Measurements from ENCODE around the gene SGO1. TPM values are rescaled to one million over a fixed set of nuclear protein-coding genes. Genes with fewer than 3 reads are reported as not detected.

The SGO1 gene
- total and polyA plus RNA-seq, 12 donors, result 0.13 to 4.2 (median 0.56) TPM; not detected in 2

- no peak for TF ChIP-seq POLR2A (IDR thresholded peaks at IDR 0.05)
- TF ChIP-seq, protein P1, sequence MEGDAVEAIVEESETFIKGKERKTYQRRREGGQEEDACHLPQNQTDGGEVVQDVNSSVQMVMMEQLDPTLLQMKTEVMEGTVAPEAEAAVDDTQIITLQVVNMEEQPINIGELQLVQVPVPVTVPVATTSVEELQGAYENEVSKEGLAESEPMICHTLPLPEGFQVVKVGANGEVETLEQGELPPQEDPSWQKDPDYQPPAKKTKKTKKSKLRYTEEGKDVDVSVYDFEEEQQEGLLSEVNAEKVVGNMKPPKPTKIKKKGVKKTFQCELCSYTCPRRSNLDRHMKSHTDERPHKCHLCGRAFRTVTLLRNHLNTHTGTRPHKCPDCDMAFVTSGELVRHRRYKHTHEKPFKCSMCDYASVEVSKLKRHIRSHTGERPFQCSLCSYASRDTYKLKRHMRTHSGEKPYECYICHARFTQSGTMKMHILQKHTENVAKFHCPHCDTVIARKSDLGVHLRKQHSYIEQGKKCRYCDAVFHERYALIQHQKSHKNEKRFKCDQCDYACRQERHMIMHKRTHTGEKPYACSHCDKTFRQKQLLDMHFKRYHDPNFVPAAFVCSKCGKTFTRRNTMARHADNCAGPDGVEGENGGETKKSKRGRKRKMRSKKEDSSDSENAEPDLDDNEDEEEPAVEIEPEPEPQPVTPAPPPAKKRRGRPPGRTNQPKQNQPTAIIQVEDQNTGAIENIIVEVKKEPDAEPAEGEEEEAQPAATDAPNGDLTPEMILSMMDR (IDR thresholded peaks at IDR 0.05), result no peak
- no peak for DNase-seq
- 94 to 98% (median 95%) methylated on average over 4 of the region's 4 CpGs for WGBS, 4 donors
- no peaks in the 10 kb centered on the region for H3K9me3 ChIP-seq (replicated peaks in 1 of 3)
- intact Hi-C loops (cut with DNase I), result loop anchor here in 1 of 2 donors (10.0 kb wide), 1 partner anchor 137 kb away; the partner anchor contains the start of gene KAT2B
- H3K27ac ChIP-seq, result no peak overlapping the region
- no peaks in the 10 kb centered on the region for H3K27me3 ChIP-seq
- H3K4me1 ChIP-seq (replicated peaks in 1 of 2), result peaks cover 0 to 7% of the 10 kb centered on the region in 2 donors
- H3K36me3 ChIP-seq (replicated peaks in 1 of 2), result no peaks in the 10 kb centered on the region
- H3K4me3 ChIP-seq, result no peak overlapping the region
These were observed 3.8 kb downstream of the SGO1 start for GRCh38 chr3:20182206-20182605.

DNA sequence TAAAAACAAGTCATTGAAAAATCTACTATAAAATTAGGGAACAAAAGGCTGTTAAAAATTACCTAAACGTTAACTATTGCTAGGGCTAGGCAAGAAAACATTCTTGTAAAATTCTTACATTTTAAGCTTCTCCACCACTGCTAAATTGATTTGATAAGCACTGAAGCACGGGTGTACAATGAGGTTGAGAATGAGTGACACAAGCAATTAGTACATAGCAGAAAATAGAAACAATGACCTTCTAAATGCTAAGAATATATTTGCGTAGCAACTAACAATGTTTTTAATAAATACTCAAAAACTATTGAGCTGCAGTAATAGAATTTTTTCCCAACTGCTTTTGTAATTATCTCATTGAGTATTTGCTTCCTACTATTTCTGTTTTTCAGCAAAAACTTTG is 4.7 kb downstream of the SGO1 start:
- Histone ChIP-seq H3K4me3 (no peak overlapping the region), H3K36me3 (replicated peaks in 1 of 2) (no peaks in the 10 kb centered on the region), H3K27me3 (no peaks in the 10 kb centered on the region), H3K4me1 (replicated peaks in 1 of 2) (peaks cover 0 to 5% of the 10 kb centered on the region in 2 donors), H3K27ac (no peak overlapping the region), H3K9me3 (replicated peaks in 1 of 3) (no peaks in the 10 kb centered on the region)
- 83 to 85% (median 84%) methylated on average over 3 of the region's 3 CpGs for WGBS, 4 donors
- intact Hi-C loops (cut with DNase I), result loop anchor here in 1 of 2 donors (10.0 kb wide), 1 partner anchor 136 kb away; the partner anchor contains the start of gene KAT2B
- TF ChIP-seq, protein P1 (IDR thresholded peaks at IDR 0.05), result no peak
- no peak for TF ChIP-seq POLR2A (IDR thresholded peaks at IDR 0.05)
- DNase-seq, result no peak

GRCh38 chr3:20173844-20174410 is 12.1 kb downstream of the SGO1 start:
- WGBS, 4 donors, result 89 to 97% (median 94%) methylated on average over 4 of the region's 4 CpGs
- Histone ChIP-seq H3K4me3 (no peak overlapping the region), H3K27me3 (no peaks in the 10 kb centered on the region), H3K27ac (no peak overlapping the region), H3K9me3 (replicated peaks in 1 of 3) (no peaks in the 10 kb centered on the region), H3K36me3 (replicated peaks in 1 of 2) (no peaks in the 10 kb centered on the region), H3K4me1 (replicated peaks in 1 of 2) (no peaks in the 10 kb centered on the region)
- intact Hi-C loops (cut with DNase I), result no loop called here
- DNase-seq, result no peak
- no peak for TF ChIP-seq POLR2A (IDR thresholded peaks at IDR 0.05)
- TF ChIP-seq, protein P1 (IDR thresholded peaks at IDR 0.05), result no peak

DNA sequence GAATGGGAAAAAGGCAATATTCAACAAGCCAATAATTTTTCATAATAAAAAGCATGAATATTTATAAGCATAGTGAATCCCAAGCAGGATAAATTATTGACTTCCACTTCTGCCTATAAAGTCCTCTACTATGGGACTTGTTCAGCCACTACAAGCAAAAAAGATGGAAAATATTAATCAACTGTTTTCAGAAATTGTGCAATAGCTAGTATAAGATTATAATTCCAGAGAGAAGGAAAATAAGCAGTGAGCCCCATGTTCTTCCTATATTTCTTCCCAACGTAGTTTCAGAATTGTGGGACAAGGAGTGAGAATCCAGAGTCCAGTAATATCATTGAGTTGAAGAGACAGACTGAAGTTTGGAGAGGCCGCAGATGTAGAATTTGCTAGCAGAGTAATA is 24.3 kb downstream of the SGO1 start:
- 91 to 98% (median 95%) methylated on average over 2 of the region's 2 CpGs for WGBS, 4 donors
- no peaks in the 10 kb centered on the region for H3K9me3 ChIP-seq (replicated peaks in 1 of 3)
- H3K27me3 ChIP-seq, result no peaks in the 10 kb centered on the region
- intact Hi-C loops (cut with DNase I), result no loop called here
- no peak for DNase-seq
- no peak overlapping the region for H3K4me3 ChIP-seq
- H3K27ac ChIP-seq, result no peak overlapping the region
- no peaks in the 10 kb centered on the region for H3K4me1 ChIP-seq (replicated peaks in 1 of 2)
- TF ChIP-seq, protein P1 (IDR thresholded peaks at IDR 0.05), result no peak
- TF ChIP-seq POLR2A (IDR thresholded peaks at IDR 0.05), result no peak
- H3K36me3 ChIP-seq (replicated peaks in 1 of 2), result no peaks in the 10 kb centered on the region

Data from adrenal gland (tissue), 12 donors.